ENCODE results near the gene MPPED1. TPM values are rescaled to one million over a fixed set of nuclear protein-coding genes. Genes with fewer than 3 reads are reported as not detected.

MPPED1 gene
- total and polyA plus RNA-seq, 12 donors, result 0.01 TPM; not detected in 11

GRCh38 chr22:43377548-43377895 is 34.3 kb upstream of the MPPED1 start:
- WGBS, 2 donors, result 50 to 60% methylated on average over 10 of the region's 10 CpGs
- ATAC-seq, result no peak
- no peak for DNase-seq
- Histone ChIP-seq H3K4me3 (no peak overlapping the region), H3K27me3 (peaks cover 0 to 84% (median 45%) of the 10 kb centered on the region in 7 donors), H3K9me3 (peaks cover 0 to 12% (median 7%) of the 10 kb centered on the region in 11 donors), H3K4me1 (peaks cover 0 to 16% (median 0%) of the 10 kb centered on the region in 9 donors), H3K27ac (no peak overlapping the region), H3K36me3 (no peaks in the 10 kb centered on the region)
- intact Hi-C loops (cut with DNase I), result no loop called here
- TF ChIP-seq CTCF (IDR thresholded peaks at IDR 0.05), result no peak

GRCh38 chr22:43377896-43378704 is 33.7 kb upstream of the MPPED1 start:
- H3K4me3 ChIP-seq, result no peak overlapping the region
- H3K27ac ChIP-seq, result no peak overlapping the region
- ATAC-seq, result no peak
- intact Hi-C loops (cut with DNase I), result no loop called here
- H3K4me1 ChIP-seq, result peaks cover 0 to 16% (median 0%) of the 10 kb centered on the region in 9 donors
- 36 to 46% methylated on average over 8 of the region's 8 CpGs for WGBS, 2 donors
- H3K36me3 ChIP-seq, result no peaks in the 10 kb centered on the region
- TF ChIP-seq CTCF (IDR thresholded peaks at IDR 0.05), result no peak
- peaks cover 0 to 12% (median 7%) of the 10 kb centered on the region in 11 donors for H3K9me3 ChIP-seq
- DNase-seq, result no peak
- H3K27me3 ChIP-seq, result peaks cover 0 to 82% (median 45%) of the 10 kb centered on the region in 7 donors

GRCh38 chr22:43381693-43382092 is 30.1 kb upstream of the MPPED1 start:
- no peak overlapping the region for H3K4me3 ChIP-seq
- peaks cover 0 to 75% (median 39%) of the 10 kb centered on the region in 7 donors for H3K27me3 ChIP-seq
- no peak overlapping the region for H3K27ac ChIP-seq
- DNase-seq, result no peak
- peaks cover 0 to 22% (median 3%) of the 10 kb centered on the region in 9 donors for H3K4me1 ChIP-seq
- H3K36me3 ChIP-seq, result no peaks in the 10 kb centered on the region
- no peak for ATAC-seq
- whole genome bisulfite sequencing, 2 donors, result 62 to 78% methylated on average over 6 of the region's 6 CpGs
- no peaks in the 10 kb centered on the region for H3K9me3 ChIP-seq
- no peak for TF ChIP-seq CTCF (IDR thresholded peaks at IDR 0.05)
- intact Hi-C loops (cut with DNase I), result loop anchor here in 9 of 10 donors (5.0 to 10.0 kb wide), 6 partner anchors 107 to 1243 kb away; no protein-coding TSS in a partner anchor

GRCh38 chr22:43384863-43385262 is 27.0 kb upstream of the MPPED1 start:
- H3K4me1 ChIP-seq, result peaks cover 0 to 6% (median 0%) of the 10 kb centered on the region in 9 donors
- ATAC-seq (no peak), DNase-seq (no peak)
- intact Hi-C loops (cut with DNase I), result loop anchor here (1.0 to 10.0 kb wide), 18 partner anchors 108 to 1242 kb away; no protein-coding TSS in a partner anchor
- H3K27ac ChIP-seq, result no peak overlapping the region
- H3K9me3 ChIP-seq, result no peaks in the 10 kb centered on the region
- TF ChIP-seq CTCF (IDR thresholded peaks at IDR 0.05), result no peak
- peaks cover 0 to 71% (median 40%) of the 10 kb centered on the region in 7 donors for H3K27me3 ChIP-seq
- WGBS, 2 donors, result 57% methylated on average over 5 of the region's 5 CpGs
- no peak overlapping the region for H3K4me3 ChIP-seq
- H3K36me3 ChIP-seq, result no peaks in the 10 kb centered on the region

Data from heart right ventricle (tissue), 16 donors.